ENCODE results near the gene CNNM1. TPM values are rescaled to one million over a fixed set of nuclear protein-coding genes. Genes with fewer than 3 reads are reported as not detected.

Gene CNNM1
- total and polyA plus RNA-seq, 9 donors, result 0.03 to 0.09 (median 0.06) TPM; not detected in 3

GRCh38 chr10:99435986-99436638, 107.0 kb downstream of the CNNM1 start:
- DNase-seq, result peak; percentile 57
- Histone ChIP-seq H3K4me3 (ENCODE audit: low read length) (no peak overlapping the region), H3K27me3 (ENCODE audit: control insufficient read depth, insufficient read depth, low read length) (no peaks in the 10 kb centered on the region), H3K9me3 (replicated peaks; ENCODE audit: control insufficient read depth, low read depth, low read length) (no peaks in the 10 kb centered on the region), H3K27ac (ENCODE audit: low read length) (no peak overlapping the region), H3K4me1 (ENCODE audit: control insufficient read depth, insufficient read depth, low read length) (peaks cover 4% of the 10 kb centered on the region), H3K36me3 (ENCODE audit: control insufficient read depth, insufficient read depth, low read length) (peaks cover 8% of the 10 kb centered on the region)
- 87% methylated on average over 1 of the region's 5 CpGs for WGBS (ENCODE audit: insufficient coverage)

GRCh38 chr10:99438890-99439289, 109.7 kb downstream of the CNNM1 start:
- Histone ChIP-seq H3K4me1 (ENCODE audit: control insufficient read depth, insufficient read depth, low read length) (no peaks in the 10 kb centered on the region), H3K36me3 (ENCODE audit: control insufficient read depth, insufficient read depth, low read length) (peaks cover 3% of the 10 kb centered on the region), H3K27me3 (ENCODE audit: control insufficient read depth, insufficient read depth, low read length) (no peaks in the 10 kb centered on the region), H3K9me3 (replicated peaks; ENCODE audit: control insufficient read depth, low read depth, low read length) (no peaks in the 10 kb centered on the region), H3K27ac (ENCODE audit: low read length) (no peak overlapping the region), H3K4me3 (ENCODE audit: low read length) (no peak overlapping the region)
- WGBS (ENCODE audit: insufficient coverage), result no CpG with 5 or more reads among the region's 2 CpGs
- DNase-seq, result no peak

GRCh38 chr10:99442394-99442793, 113.2 kb downstream of the CNNM1 start:
- peaks cover 3% of the 10 kb centered on the region for H3K36me3 ChIP-seq (ENCODE audit: control insufficient read depth, insufficient read depth, low read length)
- no peak for DNase-seq
- no peak overlapping the region for H3K27ac ChIP-seq (ENCODE audit: low read length)
- whole genome bisulfite sequencing (ENCODE audit: insufficient coverage), result 96% methylated on average over 3 of the region's 5 CpGs
- H3K4me3 ChIP-seq (ENCODE audit: low read length), result no peak overlapping the region
- peaks cover 9% of the 10 kb centered on the region for H3K27me3 ChIP-seq (ENCODE audit: control insufficient read depth, insufficient read depth, low read length)
- no peaks in the 10 kb centered on the region for H3K9me3 ChIP-seq (replicated peaks; ENCODE audit: control insufficient read depth, low read depth, low read length)
- no peaks in the 10 kb centered on the region for H3K4me1 ChIP-seq (ENCODE audit: control insufficient read depth, insufficient read depth, low read length)

GRCh38 chr10:99443500-99443899, 114.3 kb downstream of the CNNM1 start:
- WGBS (ENCODE audit: insufficient coverage), result no CpG with 5 or more reads among the region's 3 CpGs
- DNase-seq, result no peak
- Histone ChIP-seq H3K27me3 (ENCODE audit: control insufficient read depth, insufficient read depth, low read length) (peaks cover 10% of the 10 kb centered on the region), H3K9me3 (replicated peaks; ENCODE audit: control insufficient read depth, low read depth, low read length) (no peaks in the 10 kb centered on the region), H3K27ac (ENCODE audit: low read length) (no peak overlapping the region), H3K36me3 (ENCODE audit: control insufficient read depth, insufficient read depth, low read length) (peaks cover 3% of the 10 kb centered on the region), H3K4me1 (ENCODE audit: control insufficient read depth, insufficient read depth, low read length) (no peaks in the 10 kb centered on the region), H3K4me3 (ENCODE audit: low read length) (no peak overlapping the region)

Other genes with a start within 250 kb of the CNNM1 start
- 0.04 TPM for gene HPSE2, start 93.5 kb upstream of the CNNM1 start, total RNA-seq
- gene HPSE2, start 93.5 kb upstream of the CNNM1 start, polyA plus RNA-seq (ENCODE audit: insufficient read depth in 1 of 8, insufficient read length in 8 of 8, low replicate concordance in 1 of 8), result under 1 TPM in 6 of 8 donors, not detected in 2; 0.04 to 0.57 (median 0.16) TPM
- gene GOT1, start 101.3 kb downstream of the CNNM1 start, total RNA-seq, result 26.7 TPM
- gene GOT1, start 101.3 kb downstream of the CNNM1 start, polyA plus RNA-seq (ENCODE audit: insufficient read depth in 1 of 8, insufficient read length in 8 of 8, low replicate concordance in 1 of 8), result 10 to 100 TPM; 34.9 to 48.3 (median 43.2) TPM
- gene NKX2-3, start 203.6 kb downstream of the CNNM1 start, total RNA-seq, result 0.62 TPM
- 1 to 10 TPM in 3 of 8 donors, under 1 TPM in 5; 0.11 to 2.0 (median 0.80) TPM for gene NKX2-3, start 203.6 kb downstream of the CNNM1 start, polyA plus RNA-seq (ENCODE audit: insufficient read depth in 1 of 8, insufficient read length in 8 of 8, low replicate concordance in 1 of 8)